Measurements from ENCODE around the gene CYP2C8.
"Not testable (repeated sequence)": the region's sequence is repeated elsewhere in the genome, so short reads cannot be mapped to it uniquely, and the experiment has no call there.

CYP2C8 gene

GRCh38 chr10:95069286-95069685 lies at the start of gene CYP2C8:
CYP2C8 (minus strand) TSS chr10:95069497; CDS start chr10:95069402, 95 bp downstream.
- no peak for DNase-seq (ENCODE audit: low read depth, low spot score)

GRCh38 chr10:95116869-95117269 lies 47.6 kb upstream of the CYP2C8 start:
- DNase-seq (ENCODE audit: low read depth, low spot score): no peak

GRCh38 chr10:95110823-95111222 lies 41.5 kb upstream of the CYP2C8 start:
- not testable (repeated sequence) for DNase-seq (ENCODE audit: low read depth, low spot score)

- DNase-seq (ENCODE audit: low read depth, low spot score): no peak
Measured at GRCh38 chr10:95097805-95098204, 28.5 kb upstream of the CYP2C8 start.

- no peak for DNase-seq (ENCODE audit: low read depth, low spot score)
Measured at GRCh38 chr10:95096143-95096542, 26.8 kb upstream of the CYP2C8 start.

GRCh38 chr10:95079626-95080025 lies 10.3 kb upstream of the CYP2C8 start:
- not testable (repeated sequence) for DNase-seq (ENCODE audit: low read depth, low spot score)

GRCh38 chr10:95077556-95077955 lies 8.3 kb upstream of the CYP2C8 start:
- DNase-seq (ENCODE audit: low read depth, low spot score): no peak

- DNase-seq (ENCODE audit: low read depth, low spot score): no peak
Measured at GRCh38 chr10:95071107-95071660, 1.9 kb upstream of the CYP2C8 start.

GRCh38 chr10:95064125-95064524 lies 5.2 kb downstream of the CYP2C8 start:
- DNase-seq (ENCODE audit: low read depth, low spot score): not testable (repeated sequence)

- DNase-seq (ENCODE audit: low read depth, low spot score): no peak
Measured at GRCh38 chr10:95056744-95057363, 12.4 kb downstream of the CYP2C8 start.

GRCh38 chr10:95049919-95050318 lies 19.4 kb downstream of the CYP2C8 start:
- no peak for DNase-seq (ENCODE audit: low read depth, low spot score)

- no peak for DNase-seq (ENCODE audit: low read depth, low spot score)
Measured at GRCh38 chr10:95048206-95048605, 21.1 kb downstream of the CYP2C8 start.

- no peak for DNase-seq (ENCODE audit: low read depth, low spot score)
Measured at GRCh38 chr10:95039281-95039680, 30.0 kb downstream of the CYP2C8 start.

- no peak for DNase-seq (ENCODE audit: low read depth, low spot score)
Measured at GRCh38 chr10:95035332-95036295, 33.7 kb downstream of the CYP2C8 start.

GRCh38 chr10:95034401-95034800 lies 34.9 kb downstream of the CYP2C8 start:
- no peak for DNase-seq (ENCODE audit: low read depth, low spot score)

GRCh38 chr10:95031656-95032055 lies 37.6 kb downstream of the CYP2C8 start:
- DNase-seq (ENCODE audit: low read depth, low spot score): no peak

GRCh38 chr10:95026461-95026860 lies 42.8 kb downstream of the CYP2C8 start:
- no peak for DNase-seq (ENCODE audit: low read depth, low spot score)

- DNase-seq (ENCODE audit: low read depth, low spot score): no peak
Measured at GRCh38 chr10:94997741-94998174, 71.5 kb downstream of the CYP2C8 start.

- DNase-seq (ENCODE audit: low read depth, low spot score): no peak
Measured at GRCh38 chr10:94992811-94993210, 76.5 kb downstream of the CYP2C8 start.

GRCh38 chr10:94991243-94991888 lies 77.9 kb downstream of the CYP2C8 start:
- DNase-seq (ENCODE audit: low read depth, low spot score): no peak

- DNase-seq (ENCODE audit: low read depth, low spot score): no peak
Measured at GRCh38 chr10:94989192-94989591, 80.1 kb downstream of the CYP2C8 start.
